T-helper 9 cell (primary cell): ENCODE results near the gene PLEKHG3.

Experiments
- DNase-seq: peaks from one replicate; pipeline ENCODE4 v3.0.0-alpha.2; 2020

Gene PLEKHG3

DNA sequence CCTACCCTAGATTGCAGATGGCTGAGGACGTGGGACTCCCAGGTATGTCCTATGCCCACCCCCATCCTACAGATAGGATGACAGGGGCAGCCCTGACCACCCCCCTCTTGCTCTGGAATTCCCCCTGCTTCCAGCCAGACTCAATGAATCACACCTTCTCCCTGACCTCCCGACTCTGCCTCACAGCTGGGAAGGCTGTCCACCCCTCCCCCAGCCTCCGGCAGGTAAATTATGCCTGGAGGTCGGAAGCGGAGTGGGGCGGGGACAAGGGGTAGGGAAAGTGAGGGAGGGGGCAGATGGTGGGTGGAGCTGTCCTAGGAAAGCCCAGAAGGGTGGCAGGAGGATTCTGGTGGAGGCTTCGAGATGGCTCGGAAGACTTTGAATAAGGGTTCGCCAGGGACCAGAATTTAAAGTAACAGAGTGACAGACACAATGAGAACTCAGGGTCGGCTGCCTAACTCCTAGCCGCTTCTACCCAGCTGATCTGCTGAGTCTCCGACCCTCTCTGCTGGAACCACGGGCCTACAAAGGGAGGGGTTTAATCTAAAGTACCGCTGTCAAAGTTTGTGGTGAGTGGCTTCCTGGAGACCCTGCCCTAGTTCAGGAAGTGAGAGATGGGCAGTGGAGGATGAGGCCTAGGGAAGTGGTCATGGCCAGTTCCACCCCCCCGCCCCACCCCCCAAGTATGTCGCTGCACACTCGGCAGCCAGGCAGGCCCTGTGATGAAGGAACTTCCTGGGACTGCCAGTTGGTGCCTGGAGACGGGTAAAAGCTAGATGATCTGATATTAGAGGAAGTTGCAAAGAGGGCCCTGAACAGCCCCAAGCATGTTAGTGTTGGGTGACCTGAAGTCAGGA, 4.2 kb downstream of the PLEKHG3 start:
- DNase-seq: peak; percentile 39

DNA sequence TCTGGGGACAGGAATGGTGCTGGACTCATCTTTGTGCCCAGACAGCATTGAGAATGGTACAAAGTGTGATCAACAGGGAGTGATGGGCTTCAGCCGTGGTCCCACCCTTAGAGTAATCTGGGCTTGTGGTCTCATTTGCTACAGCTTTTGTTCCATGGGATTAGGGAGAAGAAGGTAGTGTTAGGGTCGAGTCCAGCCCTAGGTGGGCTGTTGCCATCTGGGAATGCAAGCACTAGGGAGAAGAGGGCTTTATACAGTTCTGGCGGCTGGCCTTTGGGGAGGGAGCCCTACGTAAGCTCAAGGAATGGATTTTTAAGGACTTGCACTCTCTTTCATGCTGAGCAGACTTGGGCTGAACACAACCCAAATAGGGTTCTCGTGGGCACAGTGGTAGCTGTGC, 4.9 kb downstream of the PLEKHG3 start:
- no peak for DNase-seq

DNA sequence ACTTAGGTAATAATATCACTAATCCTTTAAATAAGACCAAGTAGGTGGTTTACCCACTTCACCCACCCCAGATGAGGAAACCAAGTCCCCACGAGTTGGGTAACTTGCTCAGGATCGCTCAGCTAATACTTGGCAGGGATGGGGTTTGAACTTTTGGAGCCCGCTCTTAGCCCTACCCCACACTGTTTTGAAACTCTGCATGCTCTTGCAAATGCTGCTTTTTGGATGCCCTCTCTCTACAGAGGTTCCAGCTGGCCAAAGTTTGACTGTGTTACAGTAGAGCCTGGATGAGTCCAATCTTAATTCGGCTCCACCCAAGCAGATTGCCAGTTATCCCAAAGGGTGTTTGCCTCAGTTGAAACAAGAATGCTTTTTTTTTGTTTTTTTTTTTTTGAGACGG, 6.8 kb downstream of the PLEKHG3 start:
- DNase-seq: no peak

DNA sequence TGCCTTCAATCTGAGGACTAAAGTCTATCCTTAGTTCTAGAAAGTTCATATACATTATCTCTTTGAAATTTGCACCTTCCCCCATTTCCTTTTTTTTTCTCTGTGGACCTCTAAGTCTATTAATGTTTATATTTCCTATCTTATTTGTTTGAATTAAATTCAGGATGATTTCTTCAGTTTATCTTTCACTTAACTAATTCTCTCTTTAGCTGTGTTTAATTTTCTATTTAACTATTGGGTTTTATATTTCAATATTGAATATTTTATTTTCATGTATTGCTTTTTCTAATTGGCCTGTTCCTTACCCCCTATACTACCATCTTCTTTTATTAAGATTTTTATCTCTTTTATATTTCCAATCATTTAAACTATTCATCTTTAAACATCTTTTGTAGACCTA, 9.5 kb downstream of the PLEKHG3 start:
- no peak for DNase-seq

DNA sequence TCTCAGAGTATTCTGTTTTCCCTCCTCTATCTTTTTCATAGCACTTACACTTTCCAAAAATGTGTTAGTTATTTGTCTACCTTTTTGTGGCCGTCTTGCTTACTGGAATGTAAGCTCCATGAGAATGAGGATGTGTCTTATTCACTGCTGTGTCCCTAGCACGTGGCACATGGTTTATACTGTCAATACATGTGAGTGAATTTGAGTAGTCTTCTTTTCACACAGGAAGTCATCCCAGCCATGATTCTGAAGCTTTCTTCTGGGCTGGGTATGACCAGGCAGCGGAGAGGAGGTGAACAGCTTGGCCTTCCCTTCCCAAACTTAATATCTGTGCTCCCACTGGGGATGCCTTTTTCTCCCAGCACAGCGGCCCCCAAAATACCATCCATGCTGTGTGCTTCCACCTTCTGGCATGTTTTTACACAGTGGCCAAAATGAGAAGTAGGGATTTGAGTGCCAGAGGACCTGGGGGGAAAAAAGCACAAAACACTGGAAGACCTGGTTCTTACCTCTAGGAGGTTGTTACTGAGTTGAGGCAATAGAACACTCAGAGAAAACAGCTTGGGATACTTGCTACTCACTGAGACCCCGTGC, 10.3 kb downstream of the PLEKHG3 start:
- DNase-seq: no peak

DNA sequence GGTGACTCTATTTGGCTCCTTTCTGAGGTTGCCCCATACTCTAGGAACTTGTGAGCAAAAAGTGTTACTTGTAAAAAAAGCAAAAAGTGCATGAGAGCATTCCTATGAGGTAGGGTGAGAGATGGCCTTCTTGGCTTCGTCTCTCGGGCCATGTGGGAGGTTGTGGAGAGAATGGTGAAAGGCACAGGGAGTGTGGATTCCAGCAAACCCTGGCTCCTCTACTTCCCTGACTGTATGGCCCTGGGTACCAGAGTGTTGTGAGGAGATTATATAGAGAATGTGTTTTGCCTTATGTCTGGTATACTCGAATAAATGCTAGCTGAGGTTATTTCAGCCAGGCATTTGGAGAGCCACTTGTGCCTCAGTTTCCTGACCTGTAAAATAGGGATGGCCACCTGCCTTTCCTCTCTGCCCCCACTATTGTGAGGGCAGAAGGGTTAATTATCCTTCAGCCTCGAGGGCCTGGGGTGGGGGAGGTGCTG, 11.0 kb downstream of the PLEKHG3 start:
- DNase-seq: no peak

DNA sequence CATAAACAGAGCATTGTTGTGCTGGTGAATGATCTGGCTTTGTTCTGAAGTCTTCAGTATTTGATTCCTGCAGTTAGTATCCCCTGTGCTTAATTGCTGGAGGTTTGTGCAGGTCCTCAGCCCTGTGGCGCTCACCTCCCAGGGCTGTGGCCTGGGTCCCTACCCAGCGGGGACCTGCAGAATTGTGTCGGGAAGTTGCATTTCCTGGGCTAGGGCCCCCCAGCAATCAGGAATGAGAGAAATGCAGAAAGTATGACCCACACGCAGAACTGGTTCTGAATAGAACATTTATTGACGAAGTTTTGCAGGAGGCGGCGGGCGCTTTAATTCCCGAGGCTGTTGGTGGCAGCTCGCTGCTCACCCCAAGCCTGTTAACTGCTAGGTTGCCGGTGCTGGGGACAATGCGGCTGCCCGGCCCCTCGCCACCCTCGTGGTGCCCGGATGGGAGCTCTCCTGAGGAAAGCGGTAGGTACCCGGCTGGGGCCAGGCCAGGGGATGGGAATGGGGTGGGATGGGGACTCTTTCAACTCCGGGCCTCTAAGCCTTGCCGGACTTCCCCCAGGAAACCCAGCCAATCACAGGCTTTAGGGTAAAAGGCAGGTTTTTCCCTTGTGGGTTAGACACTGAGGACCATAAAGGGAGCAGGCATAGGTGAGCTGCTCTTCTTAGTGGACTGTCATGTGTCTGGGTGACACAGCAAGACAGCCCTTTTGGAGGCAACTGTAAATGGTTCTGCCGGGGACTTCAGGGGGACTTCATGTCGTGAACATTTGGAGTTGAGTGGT, 11.6 kb downstream of the PLEKHG3 start:
- DNase-seq: no peak

DNA sequence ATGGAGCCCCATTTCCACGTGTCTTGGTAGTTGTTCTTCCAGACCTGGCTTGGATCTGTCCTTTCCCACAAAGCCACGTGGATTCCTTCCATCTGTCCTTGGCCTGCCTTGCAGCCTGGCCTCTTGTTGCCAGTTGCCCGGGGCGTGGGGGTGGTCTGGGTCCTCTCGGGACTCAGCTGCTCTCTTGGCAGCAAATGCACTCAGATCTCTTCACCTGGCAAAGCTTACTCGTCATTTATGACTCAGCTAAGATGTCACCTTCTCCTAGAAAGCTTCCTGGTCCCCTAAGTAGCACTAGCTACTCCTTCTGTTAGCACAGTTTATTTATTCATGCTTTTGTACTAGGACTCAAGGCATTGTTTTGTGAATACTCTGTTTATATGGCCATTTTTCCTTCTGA, 13.6 kb downstream of the PLEKHG3 start:
- DNase-seq: no peak

DNA sequence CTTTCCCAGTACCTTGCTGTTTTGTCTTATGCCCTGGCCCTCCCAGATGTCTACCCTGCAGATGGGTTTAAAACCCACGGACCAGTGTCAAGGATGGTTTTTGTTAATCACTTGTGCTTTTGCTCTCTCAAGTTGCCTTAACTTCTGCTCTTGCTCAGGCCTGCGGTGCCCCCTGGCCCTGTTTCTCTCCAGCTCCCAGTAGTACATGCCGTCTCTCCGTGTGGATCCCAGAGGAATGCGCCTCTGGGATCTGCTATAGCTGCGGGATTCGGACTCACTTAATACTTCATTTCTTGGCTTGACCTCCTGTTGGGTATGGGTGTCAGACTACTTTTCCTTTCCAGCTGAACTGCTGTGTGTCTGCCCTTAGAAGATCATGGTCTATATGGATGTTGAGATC, 14.5 kb downstream of the PLEKHG3 start:
- no peak for DNase-seq

DNA sequence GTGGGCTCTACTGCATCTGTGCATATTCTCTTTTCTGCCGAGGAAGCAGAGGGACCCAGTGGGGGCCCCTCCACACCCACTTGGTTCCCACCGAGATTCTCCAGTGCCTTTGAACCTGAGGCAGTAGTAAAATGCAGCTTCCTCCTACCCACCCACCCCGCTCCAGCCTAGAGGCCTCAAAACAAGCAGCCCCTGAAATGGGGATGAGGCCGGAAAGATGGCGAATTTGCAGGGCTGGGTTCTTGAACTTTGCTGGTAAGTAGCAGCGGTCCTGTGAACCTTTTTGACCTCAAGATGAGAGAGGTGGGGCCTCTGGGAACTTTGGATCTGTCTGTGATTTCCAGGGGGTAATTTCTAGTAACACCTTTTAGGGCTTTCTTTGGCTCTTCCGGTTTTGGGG, 15.4 kb downstream of the PLEKHG3 start:
- DNase-seq: no peak

DNA sequence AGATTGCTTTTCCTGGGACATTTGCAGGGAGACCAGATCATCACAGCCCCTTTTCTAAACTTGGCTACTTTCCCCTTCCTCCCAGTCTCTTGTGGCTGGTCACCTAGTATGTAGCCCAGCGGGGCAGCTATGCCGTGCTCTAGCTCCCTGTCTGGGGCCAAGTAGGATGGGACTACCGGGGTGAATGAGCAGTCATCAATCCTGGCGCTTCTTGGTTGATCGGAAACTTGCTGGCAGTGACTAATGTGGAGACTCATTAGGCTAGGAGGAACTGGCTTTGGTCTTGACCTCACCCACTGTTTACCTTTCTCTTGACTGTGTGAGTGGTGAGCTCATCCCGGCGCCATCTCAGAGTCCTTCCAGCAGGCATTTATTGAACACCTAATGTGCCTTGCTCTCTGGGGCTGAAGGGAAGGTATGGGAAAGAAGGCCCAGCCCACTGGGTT, 15.9 kb downstream of the PLEKHG3 start:
- DNase-seq: no peak

DNA sequence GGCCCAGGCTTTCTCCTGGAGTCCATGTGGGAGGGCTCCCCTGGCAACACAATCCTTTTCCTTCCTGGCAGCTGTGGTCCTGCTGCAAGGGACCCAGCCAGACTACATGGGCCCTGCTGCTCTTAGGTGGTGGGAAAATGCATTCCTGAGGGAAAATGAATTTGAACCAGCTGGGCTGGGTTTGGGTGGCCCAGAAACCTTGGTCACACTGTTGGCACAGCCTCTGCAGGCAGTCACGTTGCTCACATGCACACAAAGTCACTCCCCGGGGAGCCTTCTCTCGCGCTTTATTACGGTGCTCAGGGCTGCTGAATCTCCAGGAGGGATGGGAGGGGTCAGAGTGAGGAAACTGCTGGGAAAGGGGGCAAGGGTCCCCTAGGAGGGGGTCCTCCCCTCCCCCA, 17.2 kb downstream of the PLEKHG3 start:
- no peak for DNase-seq

DNA sequence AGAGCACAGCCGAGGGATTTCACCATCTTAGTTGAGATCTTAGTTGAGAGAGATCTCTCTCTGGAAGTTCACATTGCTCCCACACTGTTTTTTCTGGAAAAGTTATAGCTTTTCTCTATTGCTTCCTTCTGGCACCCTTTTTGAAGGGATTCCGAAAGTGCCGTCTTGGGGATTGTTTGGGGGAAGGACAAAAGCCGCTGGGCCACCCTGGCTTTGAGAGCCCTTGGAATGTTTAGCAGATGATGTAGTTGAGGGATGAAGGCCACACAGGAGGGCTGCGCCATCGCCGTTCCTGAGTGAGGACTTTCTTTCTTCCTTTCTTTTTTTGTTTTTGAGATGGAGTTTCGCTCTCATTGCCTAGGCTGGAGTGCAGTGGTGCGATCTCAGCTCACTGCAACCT, 17.7 kb downstream of the PLEKHG3 start:
- DNase-seq: no peak

DNA sequence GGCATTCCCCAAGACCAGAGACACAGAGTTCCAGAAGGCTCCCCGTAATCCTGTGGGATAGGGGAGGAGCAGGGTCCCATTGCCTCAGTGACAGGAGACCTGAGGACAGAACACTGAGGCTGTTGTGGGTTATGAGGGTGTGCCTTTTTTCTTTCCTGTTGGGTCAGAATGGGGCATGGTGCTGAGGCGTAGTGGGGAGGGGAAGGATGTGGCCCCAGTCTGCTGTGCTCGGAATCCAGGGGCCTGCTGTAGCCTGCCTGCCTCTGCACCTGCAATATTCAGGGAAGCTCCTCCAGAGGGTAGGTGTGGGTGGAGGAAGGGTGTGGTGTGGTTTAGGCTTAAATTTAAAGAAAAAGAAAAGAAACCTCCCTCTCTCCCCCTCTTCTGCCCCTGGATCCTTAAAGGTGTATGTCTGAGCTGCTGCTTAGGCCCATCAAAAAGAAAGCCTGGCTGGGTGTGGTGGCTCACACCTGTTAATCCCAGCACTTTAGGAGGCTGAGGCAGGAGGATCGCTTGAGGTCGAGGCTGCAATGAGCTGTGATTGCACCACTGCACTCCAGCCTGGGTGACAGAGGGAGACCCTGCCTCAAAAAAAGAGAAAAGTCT, 18.7 kb downstream of the PLEKHG3 start:
- DNase-seq: no peak

DNA sequence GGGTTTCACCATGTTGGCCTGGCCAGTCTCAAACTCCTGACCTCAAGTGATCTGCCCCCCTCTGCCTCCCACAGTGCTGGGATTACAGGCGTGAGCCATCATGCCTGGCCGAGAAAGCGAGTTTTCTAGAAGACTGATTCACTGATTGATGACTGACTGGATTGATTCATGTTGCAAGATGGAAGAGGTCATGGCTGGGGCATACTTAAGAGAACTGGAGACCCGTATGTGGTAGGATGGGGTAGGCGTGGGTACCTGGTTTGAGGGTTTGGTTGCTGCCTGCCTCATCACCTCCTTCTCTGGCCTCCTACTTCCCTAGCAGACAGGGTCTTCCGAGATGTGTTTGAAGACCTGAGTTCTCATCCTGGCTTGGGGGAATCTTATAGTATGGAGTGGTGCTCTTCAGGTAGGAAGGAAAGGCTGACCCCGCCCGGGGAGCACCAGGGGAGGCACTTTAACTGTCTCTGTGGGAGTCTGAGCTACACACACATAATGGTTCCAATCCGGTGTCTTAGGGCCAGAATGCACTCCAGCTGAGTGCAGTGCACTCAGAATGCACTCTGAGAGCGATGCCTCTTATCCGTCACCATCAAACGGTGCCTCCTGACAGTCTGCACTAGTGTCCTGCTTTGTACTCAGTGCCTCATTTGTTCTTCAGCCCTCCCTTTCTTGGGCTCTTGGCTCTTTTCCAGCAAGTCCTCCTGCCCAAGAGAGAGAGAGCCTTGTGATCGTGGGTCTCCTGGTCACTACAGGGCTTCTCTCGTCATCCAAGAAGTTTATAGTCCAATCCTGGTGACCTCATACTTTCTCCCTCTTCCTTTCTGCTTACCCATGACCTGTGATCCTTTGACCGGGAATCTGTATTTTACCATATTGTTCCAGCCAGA, 19.7 kb downstream of the PLEKHG3 start:
- peak; percentile 26 for DNase-seq

DNA sequence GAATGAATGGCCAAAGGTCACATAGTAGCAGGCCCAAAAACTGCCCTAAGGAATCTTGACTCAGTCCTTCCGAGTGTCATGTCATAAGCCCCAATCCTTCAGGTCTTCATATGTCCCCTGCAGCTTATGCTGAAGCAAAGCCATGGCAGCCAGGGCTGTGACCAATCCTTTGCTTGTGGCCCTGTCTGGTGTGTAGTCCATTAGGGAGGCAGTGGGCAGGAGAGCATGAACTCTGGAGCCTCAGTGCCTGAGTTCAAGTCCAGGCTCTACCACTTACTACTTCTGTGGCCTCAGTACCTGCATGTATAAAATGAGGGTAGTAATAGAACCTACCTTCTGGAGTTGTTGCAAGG, 20.3 kb downstream of the PLEKHG3 start:
- DNase-seq: no peak

DNA sequence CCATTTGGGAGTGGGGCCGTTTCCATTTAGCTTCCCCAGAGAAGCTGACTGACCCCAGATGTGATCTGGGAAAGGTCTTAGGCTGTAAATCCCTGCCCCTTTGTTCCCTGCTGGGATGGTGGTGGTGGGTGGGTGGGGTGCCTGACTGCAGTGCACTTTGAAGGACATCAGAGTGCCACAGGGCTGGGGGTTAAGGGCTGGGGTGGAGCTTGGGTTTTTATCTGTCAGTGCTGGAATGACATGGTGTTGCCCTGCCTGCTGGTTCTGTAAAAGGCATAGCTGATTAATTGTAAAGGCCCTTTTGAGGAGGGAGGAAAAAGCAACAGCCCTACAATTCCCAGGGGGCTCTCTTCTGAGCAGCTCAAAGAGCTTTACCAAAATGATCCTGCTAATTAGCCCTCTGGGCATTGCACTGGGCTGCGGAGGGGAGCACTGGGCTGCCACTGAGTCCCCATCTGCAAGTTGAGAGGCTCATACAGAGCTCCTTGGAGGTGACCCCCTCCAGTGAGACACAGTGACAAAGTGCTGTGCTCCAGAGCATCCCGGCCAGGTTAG, 21.1 kb downstream of the PLEKHG3 start:
- DNase-seq: no peak

DNA sequence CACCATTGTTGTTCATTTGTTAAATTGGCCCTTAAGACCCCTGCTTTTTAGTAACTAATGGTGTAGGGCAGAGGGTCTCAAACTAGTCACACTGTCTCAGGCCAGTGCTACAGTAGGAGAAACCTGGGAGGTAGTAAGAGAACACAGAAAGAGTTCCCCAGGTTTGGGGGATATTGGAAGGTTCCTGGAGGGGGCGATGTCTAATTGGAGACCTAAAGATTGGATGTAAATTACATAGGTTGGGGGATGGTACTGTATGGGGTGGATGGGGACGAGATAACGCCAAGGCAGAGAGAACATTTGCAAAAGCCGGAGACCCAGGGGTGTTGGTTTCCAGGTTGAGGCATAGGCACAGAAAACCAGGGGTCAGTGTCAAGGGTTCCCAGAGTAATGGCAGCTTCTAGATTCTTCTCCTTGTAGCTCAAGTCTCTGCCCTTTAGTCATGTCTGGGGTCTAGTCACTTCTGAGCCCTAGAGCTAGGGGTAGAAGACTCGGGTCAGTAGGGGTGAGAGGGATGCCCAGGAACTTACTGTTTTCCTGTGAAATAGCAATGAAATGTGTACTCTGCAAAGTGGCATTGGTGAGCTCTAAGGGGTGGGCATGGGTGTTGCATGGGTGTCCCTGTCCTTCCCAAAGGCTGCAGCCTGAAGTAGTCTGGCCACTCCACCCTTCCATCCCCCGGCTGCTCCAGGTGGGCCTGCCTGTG, 21.8 kb downstream of the PLEKHG3 start:
- DNase-seq: no peak

DNA sequence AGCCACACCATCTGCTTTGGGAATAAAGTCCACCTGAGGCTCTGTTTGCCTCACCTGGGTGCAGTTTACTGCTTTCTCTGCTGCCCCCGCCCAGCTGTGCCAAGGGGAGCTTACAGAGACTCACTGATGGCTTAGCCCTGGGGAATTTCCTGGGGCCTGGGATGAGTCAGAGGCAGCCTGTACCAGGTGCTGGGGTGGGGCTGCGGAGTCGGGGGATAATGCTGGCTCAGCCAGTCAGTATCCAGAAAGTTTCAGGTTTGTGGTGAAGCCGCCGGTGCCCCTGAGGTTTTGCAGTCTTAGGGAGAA, 22.3 kb downstream of the PLEKHG3 start:
- peak; percentile 59 for DNase-seq

DNA sequence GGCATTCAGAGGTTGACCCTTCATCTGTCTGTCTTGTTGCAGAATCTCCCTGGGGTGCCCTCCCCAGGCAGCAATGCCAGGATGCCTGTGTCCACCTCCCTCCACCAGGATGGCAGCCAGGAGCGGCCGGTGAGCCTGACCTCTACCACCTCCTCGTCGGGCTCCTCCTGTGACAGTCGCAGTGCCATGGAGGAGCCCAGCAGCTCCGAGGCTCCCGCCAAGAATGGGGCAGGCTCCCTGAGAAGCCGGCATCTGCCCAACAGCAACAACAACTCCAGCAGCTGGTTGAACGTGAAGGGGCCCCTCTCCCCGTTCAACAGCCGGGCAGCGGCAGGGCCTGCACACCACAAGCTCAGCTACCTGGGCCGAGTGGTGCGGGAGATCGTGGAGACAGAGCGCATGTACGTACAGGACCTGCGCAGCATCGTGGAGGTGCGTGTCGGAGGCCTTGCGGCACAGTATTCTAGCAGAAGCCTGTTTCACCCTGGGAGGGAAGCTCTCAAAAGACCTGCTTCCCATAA, 23.4 kb downstream of the PLEKHG3 start:
- no peak for DNase-seq

DNA sequence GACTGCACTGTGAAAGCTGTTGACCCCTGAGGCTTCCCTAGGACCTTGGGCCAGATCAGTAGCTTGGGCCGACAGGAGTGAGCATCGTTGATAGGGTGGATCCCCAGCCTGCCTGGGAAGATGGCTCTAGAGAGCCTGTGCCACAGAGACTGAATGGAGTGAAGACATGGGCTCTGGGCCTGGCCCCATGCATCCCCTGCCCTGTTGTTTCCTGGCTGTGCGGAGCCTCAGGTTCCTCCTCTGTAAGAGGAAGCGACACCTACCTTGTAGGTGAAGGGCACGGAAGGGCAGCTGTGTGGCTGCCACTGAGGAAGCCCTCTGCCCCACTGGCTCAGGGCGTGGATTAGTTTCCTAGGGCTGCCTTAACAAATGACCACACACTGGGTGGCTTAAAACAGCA, 23.9 kb downstream of the PLEKHG3 start:
- DNase-seq: no peak
